Measurements from ENCODE around the gene DUSP18. TPM values are rescaled to one million over a fixed set of nuclear protein-coding genes. Genes with fewer than 3 reads are reported as not detected.

The DUSP18 gene
- total and polyA plus RNA-seq, 2 of the 13 experiments (the other 11 are each of a cell fraction or from before 2014, with no cell fraction given): 1.4 to 2.3 TPM

GRCh38 chr22:30634471-30635233 lies 33.0 kb downstream of the DUSP18 start:
- ChIA-PET CTCF (ENCODE audit: low intra/inter-chr PET ratio, low total read pairs) (interaction anchor here (1.0 to 3.4 kb wide), 3 partner anchors 33 to 121 kb away, joined by 3 to 61 read pairs (median 4); partner anchors contain the start of gene DUSP18), POLR2A (interaction anchor here (0.6 to 1.3 kb wide), 3 partner anchors 28 to 120 kb away, joined by 3 to 8 read pairs (median 5); partner anchors contain the start of gene TCN2)
- BruUV-seq (replicated peaks): no TSS peak
- Histone ChIP-seq H3K4me1 (ENCODE audit: insufficient read depth, low read length) (peaks cover 10% of the 10 kb centered on the region), H3K36me3 (replicated peaks in 1 of 2; ENCODE audit: control insufficient read depth in 1 of 2, insufficient read depth in 2 of 2, low read length in 2 of 2) (no peaks in the 10 kb centered on the region), H4K20me1 (ENCODE audit: insufficient read depth, low read length) (no peaks in the 10 kb centered on the region), H3K27me3 (ENCODE audit: control insufficient read depth in 1 of 2, insufficient read depth in 2 of 2, low read length in 2 of 2) (peaks cover 0 to 2% of the 10 kb centered on the region in 2 experiments; a peak in 3 of 5 replicates), H3K9ac (ENCODE audit: insufficient read depth, low read depth, low read length) (no peak overlapping the region), H3K9me3 (ENCODE audit: low read length) (no peaks in the 10 kb centered on the region), H3K4me3 (replicated peaks in 1 of 3; ENCODE audit: insufficient read depth in 1 of 3, low read depth in 2 of 3, low read length in 3 of 3) (no peak overlapping the region), H3K79me2 (ENCODE audit: insufficient read depth, low read length) (no peaks in the 10 kb centered on the region), H2AFZ (ENCODE audit: low read length) (no peak overlapping the region), H3K4me2 (ENCODE audit: low read depth, low read length) (peak overlapping the region; percentile 82; the same call in 1 of the 2 replicates), H3K27ac (ENCODE audit: extremely low read length, insufficient read depth, low read length) (no peak overlapping the region)
- FAIRE-seq: peak; percentile 60
- peak; percentile 71 for ATAC-seq
- WGBS (ENCODE audit: low lambda C conversion rate): 0% methylated on average over 7 of the region's 29 CpGs
- intact Hi-C loops (cut with micrococcal nuclease; ENCODE audit: unreplicated experiment) (loop anchor here (1.0 kb wide), 1 partner anchor 121 kb away; no protein-coding TSS in a partner anchor), in situ Hi-C loops (cut with HindIII; ENCODE audit: extremely low pct_ligation_motif_present, low pct_unique_long_range_greater_than_20kb) (loop anchor here (5.0 kb wide), 1 partner anchor 123 kb away; no protein-coding TSS in a partner anchor)
- peak; percentile 31 for DNase-seq (ENCODE audit: low spot score)
- TF ChIP-seq RAD21 (CRISPR knock-in tag; IDR thresholded peaks at IDR 0.05) (peak; percentile 67), CTCF (CRISPR knock-in tag; IDR thresholded peaks at IDR 0.05) (peak; percentile 88), AHR (CRISPR knock-in tag; IDR thresholded peaks at IDR 0.05) (0 out of 2 replicates have a peak, but pooled peaks have one; percentile 42), ZSCAN9 (CRISPR knock-in tag; IDR thresholded peaks at IDR 0.05; ENCODE audit: borderline replicate concordance) (no peak), CSRNP1 (CRISPR knock-in tag; IDR thresholded peaks at IDR 0.05) (0 out of 2 replicates have a peak, but pooled peaks have one; percentile 33), SMC3 (IDR thresholded peaks at IDR 0.05; ENCODE audit: low read length) (peak; percentile 72), ZNF687 (CRISPR knock-in tag; IDR thresholded peaks at IDR 0.05) (peak; percentile 42), EED (CRISPR knock-in tag; IDR thresholded peaks at IDR 0.05) (no peak), ZIK1 (CRISPR knock-in tag; IDR thresholded peaks at IDR 0.05; ENCODE audit: borderline replicate concordance, low read depth) (no peak), KAT8 (CRISPR knock-in tag; IDR thresholded peaks at IDR 0.05) (0 out of 2 replicates have a peak, but pooled peaks have one; percentile 31), EHMT2 (IDR thresholded peaks at IDR 0.05; ENCODE audit: borderline replicate concordance, low read depth, low read length) (no peak), XRCC5 (optimal IDR thresholded peaks at IDR 0.05; ENCODE audit: low read length) (peak; percentile 60), GATAD2A (CRISPR knock-in tag; IDR thresholded peaks at IDR 0.05) (0 out of 2 replicates have a peak, but pooled peaks have one; percentile 16), ZNF382 (CRISPR knock-in tag; IDR thresholded peaks at IDR 0.05; ENCODE audit: borderline replicate concordance) (no peak)
